Measurements from ENCODE around the gene PPIP5K2.

DNA sequence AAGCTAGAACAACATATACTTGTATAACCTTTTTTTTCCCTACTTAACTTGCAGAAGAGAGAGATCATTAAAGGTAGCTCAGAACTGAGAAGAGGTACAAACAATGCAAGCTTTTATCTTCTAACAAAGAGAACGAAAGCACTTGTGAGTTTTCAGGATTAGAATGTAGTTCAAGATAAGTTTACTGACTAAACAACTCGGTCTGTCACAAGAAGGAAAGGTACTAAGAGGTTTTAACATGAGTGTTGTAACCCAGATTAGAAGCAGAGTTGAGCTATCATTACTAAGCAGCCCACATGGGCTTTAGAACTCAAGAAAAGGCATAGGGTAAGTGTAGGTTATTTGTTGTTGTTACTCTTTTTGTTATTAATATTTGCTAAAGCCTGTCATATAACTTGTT lies 25.4 kb upstream of the PPIP5K2 start:
- TF ChIP-seq, protein P1, sequence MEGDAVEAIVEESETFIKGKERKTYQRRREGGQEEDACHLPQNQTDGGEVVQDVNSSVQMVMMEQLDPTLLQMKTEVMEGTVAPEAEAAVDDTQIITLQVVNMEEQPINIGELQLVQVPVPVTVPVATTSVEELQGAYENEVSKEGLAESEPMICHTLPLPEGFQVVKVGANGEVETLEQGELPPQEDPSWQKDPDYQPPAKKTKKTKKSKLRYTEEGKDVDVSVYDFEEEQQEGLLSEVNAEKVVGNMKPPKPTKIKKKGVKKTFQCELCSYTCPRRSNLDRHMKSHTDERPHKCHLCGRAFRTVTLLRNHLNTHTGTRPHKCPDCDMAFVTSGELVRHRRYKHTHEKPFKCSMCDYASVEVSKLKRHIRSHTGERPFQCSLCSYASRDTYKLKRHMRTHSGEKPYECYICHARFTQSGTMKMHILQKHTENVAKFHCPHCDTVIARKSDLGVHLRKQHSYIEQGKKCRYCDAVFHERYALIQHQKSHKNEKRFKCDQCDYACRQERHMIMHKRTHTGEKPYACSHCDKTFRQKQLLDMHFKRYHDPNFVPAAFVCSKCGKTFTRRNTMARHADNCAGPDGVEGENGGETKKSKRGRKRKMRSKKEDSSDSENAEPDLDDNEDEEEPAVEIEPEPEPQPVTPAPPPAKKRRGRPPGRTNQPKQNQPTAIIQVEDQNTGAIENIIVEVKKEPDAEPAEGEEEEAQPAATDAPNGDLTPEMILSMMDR (IDR thresholded peaks at IDR 0.05): no peak
- TF ChIP-seq EP300 (IDR thresholded peaks at IDR 0.05; ENCODE audit: low read depth): no peak

Data from transverse colon (tissue), 3 donors.